Measurements from ENCODE around the gene CCNA1.

- no peak for TF ChIP-seq ZBTB1 (tag by site-specific recombination; IDR thresholded peaks at IDR 0.05)
- TF ChIP-seq BCL11B (tag by site-specific recombination; IDR thresholded peaks at IDR 0.05; ENCODE audit: low read depth), result no peak
- TF ChIP-seq ZNF488 (tag by site-specific recombination; IDR thresholded peaks at IDR 0.05), result no peak
- no peak for TF ChIP-seq ZIC2 (tag by site-specific recombination; IDR thresholded peaks at IDR 0.05)
- no peak for TF ChIP-seq ZNF10 (tag by site-specific recombination; IDR thresholded peaks at IDR 0.05)
- no peak for TF ChIP-seq CTCF (tag by site-specific recombination; IDR thresholded peaks at IDR 0.05)
- TF ChIP-seq YY1 (tag by site-specific recombination; IDR thresholded peaks at IDR 0.05), result no peak
Observed at GRCh38 chr13:36430247-36431203, 1.8 kb upstream of the CCNA1 start.
